Measurements from ENCODE around the gene SLC22A7.

The SLC22A7 gene

GRCh38 chr6:43265564-43265963 lies 32.5 kb upstream of the SLC22A7 start:
- no peak for DNase-seq (ENCODE audit: extremely low read depth in 1 of 2, low read depth in 1 of 2)

DNA sequence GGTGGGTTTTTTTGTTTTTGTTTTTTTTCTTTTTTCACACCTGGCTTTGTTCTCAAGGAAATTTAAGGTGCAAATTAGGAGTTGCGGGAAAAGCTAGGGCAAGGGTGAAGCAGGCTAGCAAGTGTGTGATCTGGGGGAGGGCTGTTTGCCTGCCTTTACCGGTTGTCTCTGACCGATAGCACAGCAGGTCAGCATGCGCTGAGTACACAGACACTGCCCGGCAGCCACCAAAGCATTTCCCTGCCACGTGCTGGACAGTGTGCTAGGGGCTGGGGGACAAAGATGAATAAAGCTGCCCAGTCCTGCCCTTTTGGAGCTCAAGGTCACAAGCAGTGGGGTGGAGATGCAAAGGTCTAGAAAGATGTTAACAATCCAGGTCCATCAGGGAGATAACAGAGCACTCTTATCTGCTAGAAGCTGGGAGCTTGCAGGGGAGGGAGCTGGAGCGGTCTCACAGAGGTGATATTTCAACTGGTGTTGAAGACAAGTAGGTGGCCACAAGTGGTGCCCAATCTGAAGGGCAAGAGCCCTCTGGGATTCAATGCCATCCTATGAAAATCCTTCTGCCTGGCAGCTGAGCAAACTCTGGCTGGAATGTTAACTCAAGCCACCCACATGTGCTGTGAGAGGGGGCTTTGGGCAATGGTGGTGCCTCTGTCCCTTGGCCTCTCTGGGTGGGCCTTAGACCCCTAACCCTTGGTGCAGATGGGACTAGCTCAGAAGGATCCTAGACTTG lies 30.3 kb upstream of the SLC22A7 start:
- no peak for DNase-seq (ENCODE audit: extremely low read depth in 1 of 2, low read depth in 1 of 2)

DNA sequence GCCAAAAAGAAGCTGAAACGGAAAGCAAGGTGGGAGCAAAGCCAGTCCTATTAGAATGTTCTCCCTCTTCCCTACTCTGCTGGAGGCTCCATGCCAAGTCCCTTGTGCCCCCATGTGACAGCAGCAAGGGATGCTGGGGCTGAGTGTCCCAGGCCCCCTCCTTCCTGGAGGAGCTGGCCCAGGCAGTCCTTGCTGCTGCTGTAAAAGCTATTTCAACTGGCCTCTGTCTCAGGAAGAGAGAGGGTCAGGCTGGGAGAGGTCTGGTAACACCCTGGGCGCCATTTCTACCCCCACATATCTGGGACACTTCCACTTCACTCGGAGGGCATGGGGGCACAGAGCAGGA lies 29.7 kb upstream of the SLC22A7 start:
- no peak for DNase-seq (ENCODE audit: extremely low read depth in 1 of 2, low read depth in 1 of 2)

DNA sequence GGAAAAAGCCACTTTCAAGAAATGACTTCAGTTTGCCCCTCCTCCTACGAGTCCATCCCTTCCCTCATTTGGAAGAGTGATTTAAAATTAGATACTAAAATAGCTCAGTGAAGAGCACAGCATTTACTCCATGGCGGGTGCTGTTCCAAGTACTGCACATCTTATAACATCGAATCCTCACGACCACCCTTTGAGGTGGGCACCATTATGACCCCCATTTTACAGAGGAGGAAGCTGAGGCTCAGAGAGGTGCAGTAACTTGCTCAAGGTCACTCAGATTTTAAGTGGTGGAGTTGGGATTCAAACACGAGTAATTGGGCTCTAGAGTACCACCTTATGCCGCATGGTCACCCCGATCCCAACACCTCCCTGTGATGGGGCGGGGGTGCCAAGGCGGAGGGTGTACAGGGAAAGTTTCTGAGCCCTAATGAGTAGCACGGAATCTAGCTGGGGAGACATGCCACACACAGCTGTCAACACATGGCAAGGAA lies 29.2 kb upstream of the SLC22A7 start:
- no peak for DNase-seq (ENCODE audit: extremely low read depth in 1 of 2, low read depth in 1 of 2)

- DNase-seq (ENCODE audit: extremely low read depth in 1 of 2, low read depth in 1 of 2), result no peak
These were observed 28.6 kb upstream of the SLC22A7 start for GRCh38 chr6:43269273-43270007.

DNA sequence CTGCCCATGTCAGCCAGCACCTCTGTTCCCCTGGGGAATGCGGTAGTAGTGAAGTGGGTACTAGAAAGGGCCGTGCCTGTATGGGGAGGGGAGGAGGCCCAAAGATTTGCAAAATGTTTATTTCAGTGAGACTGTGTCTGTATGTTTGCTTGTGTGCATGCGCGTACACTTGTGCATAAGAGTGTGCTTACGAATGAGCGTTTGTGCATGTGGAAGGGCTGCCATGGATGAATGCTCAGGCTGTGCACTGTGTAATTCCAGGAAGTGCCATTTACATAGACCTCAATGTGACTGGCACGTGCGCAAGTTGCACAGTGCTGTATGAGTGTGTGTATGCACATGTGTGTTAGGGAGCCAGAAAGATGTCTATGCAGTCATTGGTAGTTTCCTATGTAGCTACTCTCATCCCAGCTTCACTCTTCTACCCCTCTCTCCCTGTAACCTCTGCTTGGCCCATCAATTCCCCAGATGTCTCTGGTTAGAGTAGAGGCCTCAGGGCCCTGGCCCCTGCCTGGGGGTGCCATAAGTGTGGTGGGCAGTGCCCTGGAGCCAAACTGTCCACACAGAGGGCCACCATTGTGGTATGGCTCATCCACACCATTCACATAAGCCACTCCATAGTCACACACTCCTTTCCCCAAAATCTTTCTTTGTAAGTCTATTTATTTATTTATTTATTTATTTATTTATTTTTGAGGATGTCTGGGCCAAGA lies 26.8 kb upstream of the SLC22A7 start:
- DNase-seq (ENCODE audit: extremely low read depth in 1 of 2, low read depth in 1 of 2), result no peak

GRCh38 chr6:43271944-43272343 lies 26.1 kb upstream of the SLC22A7 start:
- DNase-seq (ENCODE audit: extremely low read depth in 1 of 2, low read depth in 1 of 2), result no peak

DNA sequence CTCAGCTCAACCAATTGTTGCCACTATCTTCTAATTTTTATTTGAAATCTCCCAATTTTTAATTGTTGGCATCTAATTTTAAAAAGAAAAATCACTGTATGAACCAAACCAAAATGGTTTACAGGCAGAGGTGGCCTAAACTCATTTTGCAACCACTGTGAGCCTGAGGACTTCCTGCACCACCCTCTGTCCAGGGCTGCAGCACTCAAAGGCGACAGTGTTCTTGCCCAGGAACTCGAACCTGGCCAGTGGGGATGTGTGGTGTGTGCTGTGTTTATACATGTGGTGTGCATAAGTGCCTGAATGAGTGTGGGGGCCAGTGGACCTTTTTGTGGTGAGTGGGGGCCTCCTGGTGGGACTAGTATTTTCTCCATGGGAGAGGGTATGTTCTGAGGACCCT lies 24.4 kb upstream of the SLC22A7 start:
- DNase-seq (ENCODE audit: extremely low read depth in 1 of 2, low read depth in 1 of 2), result no peak

GRCh38 chr6:43274127-43274915 lies 23.7 kb upstream of the SLC22A7 start:
- no peak for DNase-seq (ENCODE audit: extremely low read depth in 1 of 2, low read depth in 1 of 2)

GRCh38 chr6:43274916-43275597 lies 23.0 kb upstream of the SLC22A7 start:
- DNase-seq (ENCODE audit: extremely low read depth in 1 of 2, low read depth in 1 of 2), result no peak

GRCh38 chr6:43275801-43276576 lies 22.1 kb upstream of the SLC22A7 start:
- DNase-seq (ENCODE audit: extremely low read depth in 1 of 2, low read depth in 1 of 2), result no peak

GRCh38 chr6:43276577-43277305 lies 21.3 kb upstream of the SLC22A7 start:
- DNase-seq (ENCODE audit: extremely low read depth in 1 of 2, low read depth in 1 of 2), result no peak

GRCh38 chr6:43277306-43277642 lies 20.8 kb upstream of the SLC22A7 start:
- no peak for DNase-seq (ENCODE audit: extremely low read depth in 1 of 2, low read depth in 1 of 2)

GRCh38 chr6:43277643-43278523 lies 20.2 kb upstream of the SLC22A7 start:
- DNase-seq (ENCODE audit: extremely low read depth in 1 of 2, low read depth in 1 of 2), result no peak

- no peak for DNase-seq (ENCODE audit: extremely low read depth in 1 of 2, low read depth in 1 of 2)
These were observed 19.5 kb upstream of the SLC22A7 start for GRCh38 chr6:43278524-43279078.

GRCh38 chr6:43280234-43280633 lies 17.8 kb upstream of the SLC22A7 start:
- DNase-seq (ENCODE audit: extremely low read depth in 1 of 2, low read depth in 1 of 2), result no peak

DNA sequence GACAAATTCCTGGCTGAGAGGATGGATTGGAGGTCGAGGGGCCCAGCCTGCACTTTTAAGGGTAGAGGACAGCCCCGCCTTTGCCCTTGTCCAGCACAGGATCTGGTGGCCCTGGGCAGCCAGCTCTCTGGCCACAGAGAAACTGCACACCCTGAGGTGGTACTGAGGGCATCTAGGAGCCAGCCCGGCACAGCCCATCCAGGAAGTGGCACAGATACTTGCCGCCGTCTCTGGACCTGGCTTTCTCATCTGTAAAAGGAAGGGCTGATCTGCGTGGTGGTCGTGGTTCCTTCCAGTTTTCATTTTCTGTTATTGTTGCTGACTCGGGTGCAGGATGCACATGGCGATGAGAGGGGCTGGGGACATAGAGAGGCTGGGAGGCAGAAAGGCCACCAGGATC lies 16.0 kb upstream of the SLC22A7 start:
- no peak for DNase-seq (ENCODE audit: extremely low read depth in 1 of 2, low read depth in 1 of 2)

Measured in stimulated activated CD8-positive, alpha-beta memory T cell treated with anti-CD3 and anti-CD28 coated beads, Interleukin-7, amount 100 ng/mL, for 48 hours (primary cell).